ENCODE results near the gene C1orf159.
A peak's percentile ranks its signal among the peaks of the same experiment; 100 is the strongest.

Gene C1orf159

GRCh38 chr1:1161078-1161682 lies 45.3 kb upstream of the C1orf159 start:
- no peak overlapping the region for H3K9ac ChIP-seq (ENCODE audit: insufficient read length)
- TF ChIP-seq EZH2 (IDR thresholded peaks at IDR 0.05) = no peak
- no peak for TF ChIP-seq FOXP2 (optimal IDR thresholded peaks at IDR 0.05; ENCODE audit: control extremely low read depth, extremely low read length, insufficient read depth)
- TF ChIP-seq POLR2AphosphoS5 (IDR thresholded peaks at IDR 0.05; ENCODE audit: borderline replicate concordance, low read depth, low read length) = no peak

DNA sequence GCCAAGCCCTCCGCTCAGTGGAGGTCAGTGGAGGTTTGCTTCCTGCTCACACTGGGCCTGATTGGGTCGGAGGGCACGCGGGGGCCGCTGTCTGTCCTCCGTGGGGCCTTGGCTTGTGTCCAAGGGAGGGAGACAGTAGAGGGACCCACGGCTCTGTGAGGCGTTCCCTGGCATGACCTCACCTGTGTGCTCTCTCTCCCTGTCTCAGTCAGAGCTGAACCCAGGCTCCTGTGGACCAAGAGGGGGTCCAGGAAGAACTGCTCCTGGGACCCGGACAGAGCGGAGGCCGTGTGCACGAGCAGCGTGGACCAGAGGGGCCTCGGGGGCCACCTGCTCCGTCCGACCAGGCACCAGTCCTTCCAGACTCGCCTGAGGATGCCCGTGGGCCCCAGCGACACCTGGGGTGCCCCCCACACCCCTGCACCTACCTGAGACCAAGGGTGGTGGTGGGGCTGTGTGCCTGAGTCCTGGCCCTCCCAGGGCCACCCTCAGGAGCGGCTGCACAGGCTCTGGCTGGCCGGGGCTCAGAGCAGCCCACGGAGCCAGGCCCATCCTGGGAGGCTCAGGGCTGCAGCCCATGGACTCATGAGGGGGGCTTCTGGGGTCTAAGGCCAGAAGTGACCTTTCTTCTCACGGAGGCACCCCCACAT lies 44.5 kb upstream of the C1orf159 start:
- no peak overlapping the region for H3K9ac ChIP-seq (ENCODE audit: insufficient read length)
- H3K27ac ChIP-seq = no peak overlapping the region
- no peaks in the 10 kb centered on the region for H3K36me3 ChIP-seq (ENCODE audit: insufficient read depth, low read length)
- no peak for DNase-seq (ENCODE audit: low read depth, low spot score)
- H3K4me3 ChIP-seq = no peak overlapping the region
- TF ChIP-seq FOXP2 (optimal IDR thresholded peaks at IDR 0.05; ENCODE audit: control extremely low read depth, extremely low read length, insufficient read depth) (no peak), POLR2AphosphoS5 (IDR thresholded peaks at IDR 0.05; ENCODE audit: borderline replicate concordance, low read depth, low read length) (no peak), EZH2 (IDR thresholded peaks at IDR 0.05) (no peak)
- H3K9me3 ChIP-seq (ENCODE audit: low read depth, low read length) = no peaks in the 10 kb centered on the region

More at GRCh38 chr1:1161078-1161682, 45.3 kb upstream of the C1orf159 start:
- Histone ChIP-seq H3K27ac (no peak overlapping the region), H3K9me3 (ENCODE audit: low read depth, low read length) (no peaks in the 10 kb centered on the region), H3K36me3 (ENCODE audit: insufficient read depth, low read length) (no peaks in the 10 kb centered on the region), H3K4me3 (no peak overlapping the region)
- no peak for DNase-seq (ENCODE audit: low read depth, low spot score)

DNA sequence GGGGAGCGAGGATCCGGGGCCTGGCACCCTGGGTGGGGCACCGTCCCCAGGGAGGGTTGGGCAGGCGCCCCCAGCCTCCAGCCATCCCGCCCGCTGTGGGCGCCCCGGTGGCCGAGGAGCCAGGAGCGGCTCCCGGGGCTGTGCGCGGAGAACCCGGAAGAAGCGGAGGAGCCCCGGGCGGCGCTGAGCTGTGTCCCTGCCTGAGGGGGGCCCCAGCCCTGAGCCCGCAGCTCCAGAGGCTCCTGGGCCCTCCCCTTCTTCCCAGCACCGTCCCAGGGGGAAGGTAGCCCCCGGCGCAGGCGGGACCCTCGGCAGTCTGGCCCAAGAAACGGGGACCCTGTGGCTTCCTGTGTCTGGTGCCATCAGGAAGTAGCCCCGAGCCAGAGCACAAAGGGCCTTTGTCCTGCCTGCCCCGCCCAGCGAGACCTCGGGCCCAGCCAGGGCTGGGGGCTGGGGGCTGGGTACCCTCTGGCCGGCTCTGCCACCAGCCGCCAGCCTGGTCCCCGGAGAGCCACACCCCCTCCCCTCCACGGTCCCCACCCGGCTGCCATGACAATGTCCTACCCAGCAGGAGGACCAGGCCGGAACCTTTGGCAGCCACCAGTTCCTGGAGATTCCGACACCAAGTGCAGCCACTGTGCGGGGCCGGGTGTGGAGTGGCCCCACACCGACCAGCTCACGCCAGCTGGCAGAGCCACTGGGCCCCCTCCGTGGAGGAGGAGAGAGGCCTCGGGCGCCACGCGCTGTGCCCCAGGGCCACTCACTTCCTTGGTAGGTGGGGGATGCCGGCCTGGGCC lies 42.2 kb upstream of the C1orf159 start:
- H3K9me3 ChIP-seq (ENCODE audit: low read depth, low read length) = no peaks in the 10 kb centered on the region
- peak overlapping the region; percentile 77 for H3K9ac ChIP-seq (ENCODE audit: insufficient read length)
- TF ChIP-seq EZH2 (IDR thresholded peaks at IDR 0.05) (no peak), POLR2AphosphoS5 (IDR thresholded peaks at IDR 0.05; ENCODE audit: borderline replicate concordance, low read depth, low read length) (no peak), FOXP2 (optimal IDR thresholded peaks at IDR 0.05; ENCODE audit: control extremely low read depth, extremely low read length, insufficient read depth) (no peak)
- peak overlapping the region; percentile 76 for H3K4me3 ChIP-seq
- peak overlapping the region; percentile 92 for H3K27ac ChIP-seq
- no peaks in the 10 kb centered on the region for H3K36me3 ChIP-seq (ENCODE audit: insufficient read depth, low read length)
- no peak for DNase-seq (ENCODE audit: low read depth, low spot score)

DNA sequence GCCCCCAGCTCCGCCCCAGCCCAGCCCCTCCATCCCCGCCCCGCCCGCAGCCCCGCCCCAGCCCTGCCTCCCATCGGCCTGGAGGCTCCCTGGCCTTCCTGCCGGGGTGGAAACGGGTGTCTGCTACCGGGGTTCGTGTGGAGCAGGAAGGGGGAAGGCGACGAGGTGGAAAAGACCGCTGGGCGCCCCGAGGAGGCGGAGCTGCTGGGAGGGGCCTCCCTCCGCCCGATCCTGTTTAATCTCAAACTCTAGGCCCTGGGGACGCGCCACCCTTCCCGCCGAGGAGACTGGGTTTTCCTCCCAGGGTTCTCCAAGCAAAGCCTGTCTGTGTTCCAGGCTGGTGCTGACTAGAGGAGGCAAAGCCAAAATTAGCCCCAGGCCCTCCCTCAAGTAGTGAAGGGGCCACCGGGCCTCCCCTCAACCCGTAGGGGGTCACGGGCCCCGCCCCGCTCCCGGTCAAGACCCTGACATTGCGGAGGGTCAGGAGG lies 41.6 kb upstream of the C1orf159 start:
- Histone ChIP-seq H3K36me3 (ENCODE audit: insufficient read depth, low read length) (no peaks in the 10 kb centered on the region), H3K4me3 (peak overlapping the region; percentile 76), H3K9ac (ENCODE audit: insufficient read length) (peak overlapping the region; percentile 77), H3K9me3 (ENCODE audit: low read depth, low read length) (no peaks in the 10 kb centered on the region), H3K27ac (peak overlapping the region; percentile 92)
- no peak for TF ChIP-seq EZH2 (IDR thresholded peaks at IDR 0.05)
- peak; percentile 73 for TF ChIP-seq POLR2AphosphoS5 (IDR thresholded peaks at IDR 0.05; ENCODE audit: borderline replicate concordance, low read depth, low read length)
- TF ChIP-seq FOXP2 (optimal IDR thresholded peaks at IDR 0.05; ENCODE audit: control extremely low read depth, extremely low read length, insufficient read depth) = no peak
- peak; percentile 71 for DNase-seq (ENCODE audit: low read depth, low spot score)

DNA sequence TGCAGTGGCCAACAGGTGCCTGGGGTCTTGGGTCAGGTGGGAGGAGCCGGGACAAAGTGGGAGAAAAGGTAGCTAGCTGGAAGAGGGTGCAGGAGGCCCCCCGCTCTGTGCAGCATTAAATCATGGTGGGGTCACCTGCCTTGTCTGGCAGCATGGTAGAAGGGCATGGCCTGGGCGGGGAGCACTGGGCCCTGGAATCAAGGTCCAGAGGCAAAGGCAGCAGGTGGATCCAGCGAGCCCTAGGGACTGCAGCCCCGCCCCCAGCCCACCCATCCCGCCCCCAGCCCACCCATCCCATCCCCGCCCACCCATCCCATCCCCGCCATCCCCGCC lies 41.1 kb upstream of the C1orf159 start:
- no peak overlapping the region for H3K4me3 ChIP-seq
- H3K27ac ChIP-seq = no peak overlapping the region
- H3K36me3 ChIP-seq (ENCODE audit: insufficient read depth, low read length) = no peaks in the 10 kb centered on the region
- no peak for TF ChIP-seq FOXP2 (optimal IDR thresholded peaks at IDR 0.05; ENCODE audit: control extremely low read depth, extremely low read length, insufficient read depth)
- TF ChIP-seq POLR2AphosphoS5 (IDR thresholded peaks at IDR 0.05; ENCODE audit: borderline replicate concordance, low read depth, low read length) = no peak
- TF ChIP-seq EZH2 (IDR thresholded peaks at IDR 0.05) = no peak
- no peak overlapping the region for H3K9ac ChIP-seq (ENCODE audit: insufficient read length)
- no peaks in the 10 kb centered on the region for H3K9me3 ChIP-seq (ENCODE audit: low read depth, low read length)
- no peak for DNase-seq (ENCODE audit: low read depth, low spot score)

DNA sequence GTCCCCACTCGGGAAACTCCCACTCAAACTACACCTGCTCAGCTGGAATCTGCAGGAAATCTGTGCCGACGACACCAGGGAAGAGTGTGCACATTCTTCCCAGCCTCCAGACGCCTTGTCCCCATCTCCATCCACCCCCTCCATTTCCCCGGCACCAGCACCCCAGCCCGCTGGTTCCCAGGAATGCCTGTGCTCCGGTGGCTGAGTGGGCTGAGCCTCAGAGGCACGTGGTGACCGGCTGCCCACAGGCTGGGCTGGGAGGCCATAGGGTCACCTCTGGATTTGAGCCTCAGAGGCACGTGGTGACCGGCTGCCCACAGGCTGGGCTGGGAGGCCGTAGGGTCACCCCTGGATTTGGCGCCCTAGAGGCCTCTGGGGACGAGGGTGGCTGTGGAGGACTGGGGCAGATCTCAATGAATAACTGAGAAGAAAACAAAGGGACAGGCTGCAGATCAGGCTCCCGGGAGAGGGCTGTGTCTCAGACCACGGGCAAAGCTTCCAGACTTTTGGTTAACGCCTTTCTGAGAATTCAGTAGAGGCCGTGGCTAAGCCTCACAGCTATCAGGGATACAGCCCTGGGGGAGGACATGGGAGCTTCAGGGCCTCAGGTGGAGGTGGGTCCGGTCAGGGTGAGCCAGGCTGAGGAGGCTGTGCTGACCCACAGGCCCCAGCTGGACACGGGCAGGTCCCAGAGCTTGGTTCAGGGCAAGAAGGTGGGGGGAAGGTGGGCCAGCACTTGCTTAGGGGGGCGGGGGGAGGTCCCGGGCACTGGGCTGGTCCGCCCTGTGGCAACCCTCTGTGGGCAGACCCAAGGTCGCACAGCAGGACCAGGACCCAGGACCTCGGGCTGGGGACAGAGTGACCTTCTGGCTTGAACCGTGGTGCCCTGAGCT lies 40.5 kb upstream of the C1orf159 start:
- H3K9me3 ChIP-seq (ENCODE audit: low read depth, low read length) = no peaks in the 10 kb centered on the region
- TF ChIP-seq POLR2AphosphoS5 (IDR thresholded peaks at IDR 0.05; ENCODE audit: borderline replicate concordance, low read depth, low read length) (no peak), EZH2 (IDR thresholded peaks at IDR 0.05) (no peak), FOXP2 (optimal IDR thresholded peaks at IDR 0.05; ENCODE audit: control extremely low read depth, extremely low read length, insufficient read depth) (no peak)
- no peak for DNase-seq (ENCODE audit: low read depth, low spot score)
- H3K4me3 ChIP-seq = no peak overlapping the region
- no peak overlapping the region for H3K27ac ChIP-seq
- no peak overlapping the region for H3K9ac ChIP-seq (ENCODE audit: insufficient read length)
- no peaks in the 10 kb centered on the region for H3K36me3 ChIP-seq (ENCODE audit: insufficient read depth, low read length)

- Histone ChIP-seq H3K9me3 (ENCODE audit: low read depth, low read length) (no peaks in the 10 kb centered on the region), H3K36me3 (ENCODE audit: insufficient read depth, low read length) (no peaks in the 10 kb centered on the region), H3K27ac (no peak overlapping the region), H3K9ac (ENCODE audit: insufficient read length) (no peak overlapping the region), H3K4me3 (no peak overlapping the region)
- DNase-seq (ENCODE audit: low read depth, low spot score) = no peak
- TF ChIP-seq FOXP2 (optimal IDR thresholded peaks at IDR 0.05; ENCODE audit: control extremely low read depth, extremely low read length, insufficient read depth) (no peak), POLR2AphosphoS5 (IDR thresholded peaks at IDR 0.05; ENCODE audit: borderline replicate concordance, low read depth, low read length) (no peak), EZH2 (IDR thresholded peaks at IDR 0.05) (no peak)
These were observed 39.4 kb upstream of the C1orf159 start for GRCh38 chr1:1155258-1155657.
